ENCODE results near the gene DNAH1. TPM values are rescaled to one million over a fixed set of nuclear protein-coding genes. Genes with fewer than 3 reads are reported as not detected.

The DNAH1 gene
- total RNA-seq, 1 experiment from 2014 or later, result 5.5 TPM

DNA sequence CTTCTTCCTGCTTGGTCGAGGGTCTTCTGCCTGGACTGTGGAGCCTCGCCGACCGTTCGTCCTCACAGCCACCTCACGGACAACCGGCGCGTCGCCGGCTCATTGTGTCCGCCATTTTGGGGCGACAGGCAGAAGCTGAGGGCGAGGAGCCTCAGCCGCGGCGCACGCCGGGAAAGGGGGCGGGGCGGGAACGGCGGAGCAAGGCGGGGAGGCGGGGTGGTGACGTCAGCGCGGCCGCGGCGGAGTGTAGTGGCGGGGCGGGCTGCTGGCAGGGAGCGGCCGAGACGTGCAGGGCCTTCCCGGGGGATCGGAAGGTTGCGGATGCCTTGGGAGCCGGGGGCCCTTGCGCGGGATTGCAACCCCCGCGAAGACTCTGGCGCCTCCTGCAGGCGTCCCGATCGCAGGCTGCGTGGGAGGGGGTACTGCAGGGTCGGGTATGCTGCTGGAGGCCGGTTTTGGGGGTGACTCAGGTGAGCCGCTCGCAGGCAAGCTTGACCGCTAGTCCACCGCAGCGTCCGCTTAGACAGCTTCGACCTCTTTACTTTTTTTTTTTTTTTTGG, 37.5 kb upstream of the DNAH1 start, which contains the start of gene WDR82:
WDR82 (minus strand) TSS at position 140 of the 560 bp plus-strand sequence. CDS start 288 bp downstream, outside the sequence.
- no TSS peak for BruUV-seq (replicated peaks)
- Histone ChIP-seq H3K27me3 (ENCODE audit: insufficient read depth, low read length) (no peaks in the 10 kb centered on the region), H3K4me3 (replicated peaks in 1 of 2; ENCODE audit: low read depth in 1 of 2, low read length in 2 of 2) (peak within 1 kb of the TSS; percentile 94 to 99), H4K20me1 (ENCODE audit: insufficient read depth) (peaks cover 9% of the 10 kb centered on the region; the same call in 1 of the 2 replicates), H3K36me3 (ENCODE audit: control insufficient read depth in 1 of 2, insufficient read depth in 2 of 2, low read length in 2 of 2) (peaks cover 0 to 12% of the 10 kb centered on the region in 2 experiments; a peak in 2 of 4 replicates), H3K4me2 (ENCODE audit: low read length) (peak within 1 kb of the TSS; percentile 80), H3K27ac (ENCODE audit: low read depth, low read length) (peak within 1 kb of the TSS; percentile 93), H3K9me3 (ENCODE audit: control insufficient read depth in 1 of 2, insufficient read depth in 1 of 2, low read depth in 1 of 2, low read length in 2 of 2) (no peaks in the 10 kb centered on the region), H3K9ac (ENCODE audit: low read length) (peak within 1 kb of the TSS; percentile 98), H3K79me2 (ENCODE audit: insufficient read depth, low read length) (peaks cover 46% of the 10 kb centered on the region), H3K4me1 (ENCODE audit: control insufficient read depth in 1 of 2, insufficient read depth in 2 of 2, low read length in 2 of 2) (peaks cover 15 to 53% of the 10 kb centered on the region in 2 experiments; a peak in 3 of 4 replicates), H2AFZ (ENCODE audit: low read depth, low read length, poor library complexity, severe bottlenecking) (no peak within 1 kb of the TSS), H3K9me2 (ENCODE audit: insufficient read depth) (no peaks in the 10 kb centered on the region)
- ATAC-seq (peak; percentile 89), DNase-seq (ENCODE audit: low read depth, low spot score) (peak; percentile 79)
- intact Hi-C loops (cut with micrococcal nuclease), result no loop called here
- POLR2A ChIA-PET, result interaction anchor here (0.7 to 3.0 kb wide), 8 partner anchors 9 to 1160 kb away, joined by 3 to 18 read pairs (median 4); partner anchors contain the start of genes GLYCTK and TWF2
- CTCF ChIA-PET, result interaction anchor here (0.9 to 1.7 kb wide), 9 partner anchors 10 to 60 kb away, joined by 3 to 7 read pairs (median 3); no protein-coding TSS in a partner anchor
- RAD21 ChIA-PET (ENCODE audit: low non-redundant PET in 1 of 2, low total read pairs in 2 of 2, uncharacterized antibody in 2 of 2, unreplicated experiment in 2 of 2), result no interaction called here
- peak; percentile 31; the same call in 1 of the 2 replicates for TF ChIP-seq RAD21 (IDR thresholded peaks at IDR 0.05; ENCODE audit: low read depth)
- TF ChIP-seq, protein P1, sequence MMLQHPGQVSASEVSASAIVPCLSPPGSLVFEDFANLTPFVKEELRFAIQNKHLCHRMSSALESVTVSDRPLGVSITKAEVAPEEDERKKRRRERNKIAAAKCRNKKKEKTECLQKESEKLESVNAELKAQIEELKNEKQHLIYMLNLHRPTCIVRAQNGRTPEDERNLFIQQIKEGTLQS (IDR thresholded peaks at IDR 0.05), result no peak
- TF ChIP-seq ZNF274 (IDR thresholded peaks at IDR 0.05; ENCODE audit: low read depth, low read length), result no peak
- TF ChIP-seq, protein P2, sequence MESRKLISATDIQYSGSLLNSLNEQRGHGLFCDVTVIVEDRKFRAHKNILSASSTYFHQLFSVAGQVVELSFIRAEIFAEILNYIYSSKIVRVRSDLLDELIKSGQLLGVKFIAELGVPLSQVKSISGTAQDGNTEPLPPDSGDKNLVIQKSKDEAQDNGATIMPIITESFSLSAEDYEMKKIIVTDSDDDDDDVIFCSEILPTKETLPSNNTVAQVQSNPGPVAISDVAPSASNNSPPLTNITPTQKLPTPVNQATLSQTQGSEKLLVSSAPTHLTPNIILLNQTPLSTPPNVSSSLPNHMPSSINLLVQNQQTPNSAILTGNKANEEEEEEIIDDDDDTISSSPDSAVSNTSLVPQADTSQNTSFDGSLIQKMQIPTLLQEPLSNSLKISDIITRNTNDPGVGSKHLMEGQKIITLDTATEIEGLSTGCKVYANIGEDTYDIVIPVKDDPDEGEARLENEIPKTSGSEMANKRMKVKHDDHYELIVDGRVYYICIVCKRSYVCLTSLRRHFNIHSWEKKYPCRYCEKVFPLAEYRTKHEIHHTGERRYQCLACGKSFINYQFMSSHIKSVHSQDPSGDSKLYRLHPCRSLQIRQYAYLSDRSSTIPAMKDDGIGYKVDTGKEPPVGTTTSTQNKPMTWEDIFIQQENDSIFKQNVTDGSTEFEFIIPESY (IDR thresholded peaks at IDR 0.05; ENCODE audit: extremely low read depth, insufficient replicate concordance, low read length), result no peak
- TF ChIP-seq POLR2A (IDR thresholded peaks at IDR 0.05; ENCODE audit: borderline replicate concordance, extremely low read depth, insufficient read depth, insufficient read length), result peak; percentile 56
- peak; percentile 58; the same call in 1 of the 2 replicates for TF ChIP-seq CBX3 (IDR thresholded peaks at IDR 0.05; ENCODE audit: low read depth)
- TF ChIP-seq ZFX (IDR thresholded peaks at IDR 0.05), result no peak; the same call in 1 of the 2 replicates
- TF ChIP-seq, protein P3, sequence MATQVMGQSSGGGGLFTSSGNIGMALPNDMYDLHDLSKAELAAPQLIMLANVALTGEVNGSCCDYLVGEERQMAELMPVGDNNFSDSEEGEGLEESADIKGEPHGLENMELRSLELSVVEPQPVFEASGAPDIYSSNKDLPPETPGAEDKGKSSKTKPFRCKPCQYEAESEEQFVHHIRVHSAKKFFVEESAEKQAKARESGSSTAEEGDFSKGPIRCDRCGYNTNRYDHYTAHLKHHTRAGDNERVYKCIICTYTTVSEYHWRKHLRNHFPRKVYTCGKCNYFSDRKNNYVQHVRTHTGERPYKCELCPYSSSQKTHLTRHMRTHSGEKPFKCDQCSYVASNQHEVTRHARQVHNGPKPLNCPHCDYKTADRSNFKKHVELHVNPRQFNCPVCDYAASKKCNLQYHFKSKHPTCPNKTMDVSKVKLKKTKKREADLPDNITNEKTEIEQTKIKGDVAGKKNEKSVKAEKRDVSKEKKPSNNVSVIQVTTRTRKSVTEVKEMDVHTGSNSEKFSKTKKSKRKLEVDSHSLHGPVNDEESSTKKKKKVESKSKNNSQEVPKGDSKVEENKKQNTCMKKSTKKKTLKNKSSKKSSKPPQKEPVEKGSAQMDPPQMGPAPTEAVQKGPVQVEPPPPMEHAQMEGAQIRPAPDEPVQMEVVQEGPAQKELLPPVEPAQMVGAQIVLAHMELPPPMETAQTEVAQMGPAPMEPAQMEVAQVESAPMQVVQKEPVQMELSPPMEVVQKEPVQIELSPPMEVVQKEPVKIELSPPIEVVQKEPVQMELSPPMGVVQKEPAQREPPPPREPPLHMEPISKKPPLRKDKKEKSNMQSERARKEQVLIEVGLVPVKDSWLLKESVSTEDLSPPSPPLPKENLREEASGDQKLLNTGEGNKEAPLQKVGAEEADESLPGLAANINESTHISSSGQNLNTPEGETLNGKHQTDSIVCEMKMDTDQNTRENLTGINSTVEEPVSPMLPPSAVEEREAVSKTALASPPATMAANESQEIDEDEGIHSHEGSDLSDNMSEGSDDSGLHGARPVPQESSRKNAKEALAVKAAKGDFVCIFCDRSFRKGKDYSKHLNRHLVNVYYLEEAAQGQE (IDR thresholded peaks at IDR 0.05; ENCODE audit: low read depth), result no peak
- TF ChIP-seq EZH2 (IDR thresholded peaks at IDR 0.05), result no peak
- TF ChIP-seq ELF1 (IDR thresholded peaks at IDR 0.05; ENCODE audit: borderline replicate concordance, low read depth), result no peak
- peak; percentile 86 for TF ChIP-seq EGR1 (IDR thresholded peaks at IDR 0.05; ENCODE audit: low read depth)
- TF ChIP-seq CEBPB (IDR thresholded peaks at IDR 0.05; ENCODE audit: low read depth), result no peak
- TF ChIP-seq SIN3A (IDR thresholded peaks at IDR 0.05; ENCODE audit: low read depth), result peak; percentile 66; the same call in 1 of the 2 replicates
- TF ChIP-seq YY1 (IDR thresholded peaks at IDR 0.05; ENCODE audit: extremely low read depth, insufficient replicate concordance, low read depth, low read length), result peak; percentile 96
- TF ChIP-seq POLR2AphosphoS5 (IDR thresholded peaks at IDR 0.05; ENCODE audit: low read depth, low read length), result peak; percentile 95
- TF ChIP-seq, protein P4, sequence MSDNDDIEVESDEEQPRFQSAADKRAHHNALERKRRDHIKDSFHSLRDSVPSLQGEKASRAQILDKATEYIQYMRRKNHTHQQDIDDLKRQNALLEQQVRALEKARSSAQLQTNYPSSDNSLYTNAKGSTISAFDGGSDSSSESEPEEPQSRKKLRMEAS (IDR thresholded peaks at IDR 0.05), result peak; percentile 72
- no peak for TF ChIP-seq FOSL1 (IDR thresholded peaks at IDR 0.05; ENCODE audit: low read depth)
- peak; percentile 57 for TF ChIP-seq SP1 (IDR thresholded peaks at IDR 0.05; ENCODE audit: low read depth)
- TF ChIP-seq, protein P5, sequence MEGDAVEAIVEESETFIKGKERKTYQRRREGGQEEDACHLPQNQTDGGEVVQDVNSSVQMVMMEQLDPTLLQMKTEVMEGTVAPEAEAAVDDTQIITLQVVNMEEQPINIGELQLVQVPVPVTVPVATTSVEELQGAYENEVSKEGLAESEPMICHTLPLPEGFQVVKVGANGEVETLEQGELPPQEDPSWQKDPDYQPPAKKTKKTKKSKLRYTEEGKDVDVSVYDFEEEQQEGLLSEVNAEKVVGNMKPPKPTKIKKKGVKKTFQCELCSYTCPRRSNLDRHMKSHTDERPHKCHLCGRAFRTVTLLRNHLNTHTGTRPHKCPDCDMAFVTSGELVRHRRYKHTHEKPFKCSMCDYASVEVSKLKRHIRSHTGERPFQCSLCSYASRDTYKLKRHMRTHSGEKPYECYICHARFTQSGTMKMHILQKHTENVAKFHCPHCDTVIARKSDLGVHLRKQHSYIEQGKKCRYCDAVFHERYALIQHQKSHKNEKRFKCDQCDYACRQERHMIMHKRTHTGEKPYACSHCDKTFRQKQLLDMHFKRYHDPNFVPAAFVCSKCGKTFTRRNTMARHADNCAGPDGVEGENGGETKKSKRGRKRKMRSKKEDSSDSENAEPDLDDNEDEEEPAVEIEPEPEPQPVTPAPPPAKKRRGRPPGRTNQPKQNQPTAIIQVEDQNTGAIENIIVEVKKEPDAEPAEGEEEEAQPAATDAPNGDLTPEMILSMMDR (IDR thresholded peaks at IDR 0.05 in 2 of 3, conservative IDR thresholded peaks at IDR 0.05 in 1 of 3; ENCODE audit: borderline replicate concordance in 1 of 3, insufficient read depth in 1 of 3, low read depth in 2 of 3, low read length in 2 of 3), result peak in 2 of 3 experiments; percentile 49 to 54; a peak in 4 of 6 replicates
